Right forelimb (tissue), 1 donor: ENCODE measurements around the gene KLF7.

Experiments used
- DNase-seq: peaks from one replicate; pipeline ENCODE4 v3.0.0-alpha.2; 2018

KLF7 gene

DNA sequence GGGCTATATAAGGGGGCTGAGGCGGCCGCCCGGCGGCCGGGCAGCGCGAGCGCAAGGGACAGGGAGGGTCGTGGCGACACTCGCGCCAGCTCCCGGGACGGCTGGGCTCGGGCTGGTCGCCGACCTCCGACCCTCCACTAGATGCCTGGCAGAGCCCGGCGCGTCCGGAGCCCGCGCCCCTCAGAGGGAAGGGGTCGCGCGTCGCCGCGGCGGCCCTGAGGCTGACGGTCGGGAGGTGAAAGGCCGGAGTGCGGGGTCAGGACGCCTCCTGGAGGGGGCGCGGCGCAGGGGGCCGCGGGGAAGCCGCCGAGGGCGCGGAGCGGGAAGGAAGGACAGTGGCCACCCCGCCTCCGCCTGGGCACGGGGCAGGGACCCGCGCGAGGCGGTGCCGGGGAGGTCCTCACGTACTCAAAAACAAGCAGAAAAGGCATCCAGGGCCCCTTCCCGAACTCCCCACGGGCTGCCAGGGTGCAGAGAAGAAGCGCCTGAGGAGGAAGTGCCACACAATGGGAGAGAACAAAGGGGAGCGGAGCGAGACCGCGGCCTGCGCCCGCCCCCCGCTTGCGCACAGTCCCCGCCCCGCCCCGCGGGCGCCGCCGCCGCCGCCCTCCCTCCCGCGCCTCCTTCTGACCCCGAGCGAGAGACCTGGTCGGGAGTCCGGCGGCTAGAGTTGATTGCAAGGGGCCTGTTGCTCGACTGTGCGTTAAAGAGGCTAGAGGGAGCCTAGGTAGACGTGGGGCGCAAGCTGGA lies 776 bp upstream of the KLF7 start:
- peak; percentile 89 for DNase-seq

DNA sequence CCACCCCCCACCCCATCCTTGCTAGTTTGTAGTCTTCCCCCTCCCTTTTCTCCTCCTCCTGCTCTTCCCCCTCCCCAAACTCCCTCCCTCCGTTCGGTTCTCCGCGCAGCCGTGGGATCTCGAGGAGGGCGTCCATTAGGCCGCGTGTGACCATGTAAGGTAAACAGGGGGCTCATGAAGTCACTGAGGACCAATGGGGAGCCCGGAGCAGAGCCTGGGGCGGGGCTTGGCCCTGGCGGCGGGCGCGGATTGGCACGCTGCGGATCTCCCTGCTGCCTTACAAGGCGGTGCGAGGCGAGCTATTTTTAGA lies 246 bp upstream of the KLF7 start:
- DNase-seq: peak; percentile 100

- peak; percentile 79 for DNase-seq
Observed at GRCh38 chr2:207164006-207164831, 1.5 kb downstream of the KLF7 start.

DNA sequence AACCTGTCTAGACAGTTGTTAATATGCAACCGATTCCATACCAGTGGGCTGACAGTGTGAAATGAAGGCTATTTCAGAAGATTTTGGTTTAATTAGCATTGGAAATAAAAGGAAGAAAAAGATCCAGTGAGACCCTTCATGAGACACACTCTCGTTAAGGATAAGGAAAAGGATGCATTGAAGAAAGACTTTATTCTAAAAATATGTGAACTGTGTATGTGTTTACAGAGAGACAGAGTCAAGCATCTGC lies 2.1 kb downstream of the KLF7 start:
- DNase-seq: no peak

DNA sequence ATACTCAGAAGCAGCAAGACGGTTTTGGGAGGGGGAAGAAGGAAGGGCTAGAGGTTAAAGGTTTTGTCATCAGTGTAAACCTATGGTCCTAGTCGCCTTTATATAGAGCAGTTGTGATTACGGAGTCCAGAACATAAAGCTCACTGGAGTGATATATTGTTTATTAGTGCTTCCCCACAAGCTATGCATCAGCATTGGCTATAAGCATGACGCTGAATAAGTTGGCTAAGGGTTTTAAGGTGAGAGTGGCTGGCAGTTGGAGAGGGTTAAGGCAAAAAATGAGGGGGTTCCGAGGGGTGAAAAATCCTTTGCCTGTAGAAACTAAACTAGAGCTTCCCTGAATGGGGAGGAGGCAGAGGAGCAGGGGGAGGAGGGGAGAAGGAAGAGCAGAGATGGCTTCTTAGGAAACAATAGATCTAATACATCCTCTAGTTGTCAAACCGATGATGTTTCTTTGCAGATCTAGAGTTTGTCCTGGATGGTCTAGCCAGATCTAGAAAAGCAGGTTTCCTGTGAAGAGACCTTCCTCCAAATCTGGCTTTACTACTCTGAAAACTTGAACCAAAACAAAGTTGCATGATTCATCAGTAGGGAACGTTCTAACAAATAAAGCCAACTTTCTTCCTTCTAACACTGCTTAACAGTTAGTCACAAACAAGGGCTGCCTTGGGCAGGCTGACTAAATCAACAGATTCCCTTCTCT lies 2.5 kb downstream of the KLF7 start:
- DNase-seq: no peak

- DNase-seq: no peak
Observed at GRCh38 chr2:207162316-207162715, 3.4 kb downstream of the KLF7 start.

DNA sequence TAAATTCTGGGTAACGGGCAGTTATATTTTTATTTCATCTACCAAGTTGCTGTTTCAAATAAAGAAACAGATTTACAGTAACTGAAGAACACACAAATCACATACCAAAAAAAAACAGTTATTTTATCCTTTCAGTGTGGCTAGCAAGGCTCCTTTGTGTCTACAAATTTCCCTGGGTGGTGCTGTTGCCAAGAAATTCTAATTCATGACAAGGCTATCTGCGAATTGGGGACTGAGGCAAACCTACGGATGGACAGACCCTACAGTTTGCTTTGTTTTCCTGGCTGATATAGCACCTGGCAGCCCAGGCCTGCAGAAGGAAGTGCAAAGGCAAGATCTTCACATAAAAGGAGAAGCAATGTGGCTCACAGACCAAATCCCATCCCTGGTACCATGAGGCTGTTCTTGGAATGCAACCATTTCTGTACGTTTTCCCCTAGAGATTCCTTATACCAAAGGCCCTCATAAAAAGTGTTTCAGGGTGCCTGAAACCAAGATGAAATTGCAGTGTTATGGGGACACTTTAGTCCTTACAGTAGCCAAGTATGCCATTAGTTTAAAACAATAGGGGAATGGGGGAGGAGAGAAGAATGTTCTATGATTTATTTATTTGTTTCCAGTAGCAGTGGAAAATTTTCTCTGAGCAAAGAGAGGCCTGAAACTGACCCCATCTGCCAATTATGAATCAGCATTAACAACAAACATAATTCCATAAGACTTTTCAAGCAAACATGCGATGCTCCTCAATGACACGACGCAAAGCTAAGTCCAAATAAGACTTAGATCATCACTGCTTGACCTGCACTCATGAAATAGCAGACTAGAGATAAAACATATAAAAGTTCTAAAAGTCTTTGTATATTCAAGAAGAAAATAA lies 4.3 kb downstream of the KLF7 start:
- no peak for DNase-seq

GRCh38 chr2:207160115-207160514 lies 5.6 kb downstream of the KLF7 start:
- DNase-seq: no peak

GRCh38 chr2:207159002-207159401 lies 6.7 kb downstream of the KLF7 start:
- no peak for DNase-seq

DNA sequence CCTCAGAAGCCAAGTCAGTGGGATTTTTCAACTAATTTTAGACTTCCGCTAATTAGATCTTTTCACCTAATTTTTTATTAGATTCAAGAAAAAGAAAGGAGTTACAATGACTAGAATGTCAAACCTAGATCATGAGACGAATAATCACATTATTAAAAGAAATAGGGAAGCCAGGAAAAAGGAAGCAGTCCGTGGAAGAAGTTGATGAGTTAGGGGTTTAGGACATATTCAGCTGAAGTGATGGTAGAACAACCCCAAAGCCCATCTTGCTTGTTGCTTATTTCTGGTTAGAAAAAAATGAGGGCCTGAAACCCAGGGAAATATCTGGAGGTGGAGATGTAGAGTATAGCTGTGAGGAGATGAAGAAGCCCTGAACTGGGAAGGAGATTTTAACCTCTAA lies 8.0 kb downstream of the KLF7 start:
- DNase-seq: no peak

GRCh38 chr2:207157162-207157481 lies 8.6 kb downstream of the KLF7 start:
- DNase-seq: no peak

GRCh38 chr2:207156451-207157161 lies 9.1 kb downstream of the KLF7 start:
- DNase-seq: no peak

- DNase-seq: no peak
Observed at GRCh38 chr2:207155516-207156444, 10.0 kb downstream of the KLF7 start.

DNA sequence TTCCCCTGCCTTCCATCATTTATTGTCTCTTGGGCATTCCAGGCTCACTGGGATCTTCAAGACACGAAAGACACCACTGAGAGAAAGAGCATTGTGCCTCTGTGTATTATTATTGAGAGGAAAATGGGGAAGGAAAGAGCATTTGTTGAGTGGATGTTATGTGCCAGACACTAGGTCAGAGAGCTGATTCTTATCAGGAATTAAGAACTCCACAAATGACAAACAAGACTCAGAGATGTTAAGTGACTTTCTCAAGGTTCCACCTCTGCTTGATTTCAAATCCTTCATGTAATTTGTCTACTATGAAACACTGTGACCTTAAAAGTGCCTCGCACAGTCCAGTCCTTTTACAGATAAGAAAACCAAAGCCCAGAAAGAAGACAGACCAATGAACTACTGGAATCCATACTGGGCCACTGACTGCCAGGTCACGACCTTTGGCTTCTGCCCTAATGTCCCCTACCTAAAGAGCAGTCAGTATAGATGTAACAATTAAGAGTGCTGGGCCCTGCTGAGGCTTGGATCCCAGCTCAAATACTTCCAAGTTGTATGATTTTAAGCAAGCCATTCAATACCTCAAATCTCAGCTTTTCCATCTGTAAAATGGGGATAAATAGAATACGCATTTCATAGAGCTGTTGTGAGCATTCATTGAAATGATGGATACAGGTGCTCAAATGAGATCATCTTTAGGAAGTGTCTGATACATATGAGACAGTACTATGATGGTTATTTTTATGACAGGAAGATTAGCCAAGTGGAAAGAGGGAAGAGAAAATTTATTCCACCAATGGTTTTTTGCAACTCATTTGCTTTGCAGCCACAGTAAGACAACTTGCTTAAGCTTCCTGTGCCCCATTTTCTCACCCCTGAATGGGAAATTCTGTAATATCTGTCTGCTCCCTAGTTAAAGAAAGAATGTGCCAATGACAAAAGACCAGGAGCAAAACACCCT lies 10.9 kb downstream of the KLF7 start:
- DNase-seq: no peak

- no peak for DNase-seq
Observed at GRCh38 chr2:207153266-207153975, 12.3 kb downstream of the KLF7 start.

GRCh38 chr2:207151048-207151447 lies 14.7 kb downstream of the KLF7 start:
- no peak for DNase-seq

DNA sequence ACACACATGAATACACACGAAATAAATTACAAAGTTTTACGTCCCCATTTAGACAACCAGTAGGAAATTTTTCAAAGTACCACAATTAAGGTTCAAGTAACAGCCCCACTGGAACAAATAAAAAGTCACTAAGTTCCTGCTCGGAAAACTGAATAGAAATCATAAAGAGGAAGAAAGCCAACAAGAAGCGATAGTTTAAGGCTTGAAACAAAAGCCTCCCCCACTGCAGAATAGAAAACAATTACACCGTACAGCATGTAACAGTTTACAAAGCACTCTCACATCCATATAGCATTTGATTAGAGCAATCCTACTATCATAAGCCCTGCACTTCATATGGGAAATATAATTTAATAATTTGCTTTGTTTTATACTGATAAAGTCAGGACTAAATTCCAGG lies 15.5 kb downstream of the KLF7 start:
- DNase-seq: no peak

DNA sequence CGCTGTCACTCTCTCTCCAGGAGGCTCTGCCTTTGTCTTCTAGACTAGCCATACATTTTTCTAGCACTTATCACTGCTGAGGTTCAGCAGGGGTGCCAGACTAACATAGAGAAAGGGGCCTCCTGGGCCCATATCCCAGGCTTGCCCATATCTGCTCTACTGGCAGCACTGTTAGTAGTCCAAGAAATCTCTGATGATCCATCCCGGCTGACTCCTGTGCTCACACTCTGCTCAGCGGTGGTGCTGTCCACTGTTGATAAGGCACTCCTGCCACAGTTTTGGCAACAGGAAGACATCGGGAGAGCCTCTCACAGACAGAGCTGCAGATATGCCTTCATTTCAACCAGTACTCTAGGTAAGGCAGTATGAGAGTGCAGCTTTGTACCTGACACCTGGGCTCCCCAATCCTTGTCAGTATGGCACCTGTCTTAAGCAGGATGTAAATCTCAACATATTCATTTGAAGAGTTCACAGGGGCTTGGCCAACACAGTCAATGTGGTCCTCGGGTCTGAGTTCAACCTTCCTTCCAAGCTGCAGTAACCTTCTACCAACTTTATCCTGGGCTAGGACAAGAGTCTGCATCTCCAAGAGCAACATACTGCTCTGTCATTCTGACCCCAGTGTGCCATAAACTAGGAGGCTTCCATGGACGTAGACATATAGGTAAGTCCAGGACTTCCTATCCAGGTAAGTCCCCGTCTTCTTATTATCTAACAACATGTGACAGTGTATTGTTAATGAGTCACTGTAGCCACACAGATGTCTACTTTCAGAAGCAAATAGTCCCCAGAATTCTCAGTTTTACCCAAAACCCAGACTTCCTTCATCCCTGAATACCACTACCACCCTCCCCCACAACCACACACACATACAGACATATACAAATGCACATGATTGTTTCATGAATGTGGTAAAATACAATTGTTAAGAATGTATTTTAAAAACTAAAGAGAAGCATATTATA lies 16.2 kb downstream of the KLF7 start:
- DNase-seq: no peak
